Activated CD8-positive, alpha-beta memory T cell treated with anti-CD3 and anti-CD28 coated beads, Interleukin-2, amount 50 U/mL, for 24 hours (primary cell): ENCODE data around the gene DLG3.

Experiments
- DNase-seq: peaks from one replicate; pipeline ENCODE4 v3.0.0-alpha.2; 2020; ENCODE audit errors: extremely low read depth

Gene DLG3

DNA sequence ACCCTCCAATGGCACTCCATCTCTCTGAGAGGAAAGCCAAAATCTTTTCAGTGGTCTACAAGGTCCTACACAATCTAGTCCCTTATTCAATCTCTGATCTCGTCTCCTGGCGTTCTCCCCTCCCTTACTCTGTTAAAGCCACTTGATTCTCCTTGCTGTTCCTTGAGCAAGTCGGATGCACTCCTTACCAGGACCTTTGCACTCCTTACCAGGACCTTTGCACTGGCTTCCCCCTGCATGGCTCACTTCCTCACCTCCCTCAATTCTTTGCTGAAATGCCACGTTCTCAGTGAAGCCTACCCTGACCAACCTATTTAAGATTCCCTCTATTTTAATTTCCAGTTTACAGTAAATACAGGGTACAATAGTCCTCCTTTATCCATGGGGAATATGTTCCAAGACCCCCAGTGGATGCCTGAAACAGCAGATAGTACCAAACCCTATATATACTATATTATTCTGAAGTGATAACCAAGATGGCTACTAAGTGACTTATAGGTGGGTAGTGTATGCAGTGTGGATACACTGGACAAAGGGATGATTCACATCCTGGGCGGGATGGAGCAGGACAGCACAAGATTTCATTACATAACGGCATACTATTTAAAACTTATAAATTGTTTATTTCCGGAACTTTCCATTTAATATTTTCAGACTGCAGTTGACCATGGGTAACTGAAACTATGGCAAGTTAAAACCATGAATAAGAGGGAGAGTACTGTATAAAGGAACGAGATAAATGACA lies 6.5 kb upstream of the DLG3 start:
- DNase-seq: no peak

DNA sequence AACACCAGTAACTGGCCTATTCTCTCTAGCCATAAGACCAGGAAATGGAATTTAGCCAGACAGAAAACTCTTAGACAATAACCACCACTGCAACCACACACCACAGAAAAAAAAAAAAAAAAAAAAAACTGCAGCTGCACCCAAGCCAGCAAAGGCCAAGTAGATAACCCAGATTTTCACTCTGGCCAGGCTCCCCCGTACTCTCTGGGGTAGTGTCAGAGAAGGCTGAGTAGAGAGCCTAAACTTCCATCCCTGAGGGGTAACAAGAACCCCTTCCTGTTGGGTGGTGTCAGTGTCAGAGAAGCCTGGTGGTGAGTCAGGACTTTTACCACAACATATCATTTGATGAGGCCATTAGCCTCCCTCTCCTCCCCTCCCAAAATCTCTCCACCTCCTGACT lies 5.6 kb upstream of the DLG3 start:
- DNase-seq: no peak

DNA sequence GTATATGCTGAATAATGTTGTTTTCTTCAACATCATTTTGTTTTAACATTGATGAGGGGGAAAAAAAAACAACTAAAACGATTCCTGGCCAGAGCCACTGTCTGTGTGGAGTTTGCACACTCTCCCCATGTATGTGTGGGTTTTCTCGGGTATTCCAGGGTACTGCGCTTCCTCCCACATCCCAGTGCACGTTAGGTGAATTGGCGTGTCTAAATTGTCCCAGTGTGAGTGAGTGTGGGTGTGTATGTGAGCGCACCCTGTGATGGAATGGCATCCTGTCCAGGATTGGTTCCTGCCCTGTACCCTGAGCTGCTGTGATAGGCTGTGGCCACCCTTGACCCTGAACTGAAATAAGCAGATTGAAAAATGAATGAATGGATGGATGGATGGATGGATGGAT lies 2.4 kb upstream of the DLG3 start:
- DNase-seq: no peak

- no peak for DNase-seq
Measured at GRCh38 chrX:70444946-70445656, 466 bp downstream of the DLG3 start.

DNA sequence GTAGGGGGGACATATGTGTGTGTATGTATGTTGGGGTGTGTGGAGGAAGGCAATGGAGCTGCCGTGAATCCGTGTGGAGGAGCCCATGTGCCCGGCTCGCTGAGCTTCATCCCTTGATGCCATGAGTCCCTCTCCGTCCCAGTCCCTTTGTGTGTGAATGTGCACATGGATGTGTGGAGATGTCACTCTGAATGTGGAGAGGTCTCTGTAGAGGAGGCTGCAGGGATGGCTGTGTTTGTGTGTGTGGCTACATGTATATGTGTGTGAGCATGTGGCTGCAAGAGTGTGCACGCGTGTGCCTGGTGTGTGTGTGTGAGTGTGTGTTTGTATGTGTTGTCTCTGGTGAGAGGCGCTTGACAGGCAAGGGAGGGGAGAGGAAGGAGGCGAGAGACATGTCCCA lies 1.3 kb downstream of the DLG3 start:
- no peak for DNase-seq

DNA sequence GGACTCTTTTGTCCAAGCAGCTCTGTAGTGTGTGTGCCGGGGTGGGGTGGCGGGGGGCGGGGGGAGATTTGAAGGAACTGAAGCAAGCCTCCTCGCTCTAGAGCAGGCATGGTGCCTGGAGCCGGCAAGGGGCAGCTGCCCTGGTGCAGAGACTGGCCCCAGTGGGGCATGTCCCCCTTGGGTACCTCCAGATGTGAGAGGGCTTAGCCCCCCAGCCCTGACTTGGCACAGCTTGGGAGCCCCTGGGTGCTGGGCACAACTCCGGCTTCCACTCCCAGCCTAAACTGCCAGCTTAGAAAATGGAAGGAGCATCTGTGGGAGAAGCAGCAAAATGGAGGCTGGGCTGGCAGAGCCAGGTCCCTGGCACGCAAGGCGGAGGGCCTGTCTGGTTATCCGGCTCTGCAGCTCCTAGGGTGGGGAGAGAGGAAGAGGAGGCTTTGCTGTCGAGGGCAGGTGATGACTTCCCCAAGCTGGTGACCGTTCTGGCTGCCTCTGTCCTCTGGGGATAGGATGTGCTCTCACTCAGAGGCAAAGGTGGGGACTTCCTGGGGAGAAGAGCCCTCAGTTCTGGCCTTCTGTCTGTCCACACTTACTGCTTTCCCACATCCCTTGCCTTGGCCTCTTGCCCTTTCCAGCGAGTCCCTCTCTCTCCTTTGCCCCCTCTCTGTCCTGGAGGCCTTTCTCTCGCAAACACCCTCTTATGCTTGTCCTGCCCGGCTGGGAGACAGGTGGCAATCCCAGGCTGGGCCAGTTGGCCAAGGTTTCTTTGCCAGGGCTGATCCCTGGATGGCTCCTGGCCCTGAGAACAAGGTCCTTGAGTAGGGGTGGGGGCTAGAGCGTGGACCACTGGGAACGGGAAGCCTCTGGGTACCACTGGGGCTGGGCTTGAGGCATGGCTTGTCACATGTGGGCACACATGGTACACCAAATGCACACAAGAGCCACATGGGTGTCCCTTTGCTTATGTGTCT lies 2.0 kb downstream of the DLG3 start:
- DNase-seq: no peak

DNA sequence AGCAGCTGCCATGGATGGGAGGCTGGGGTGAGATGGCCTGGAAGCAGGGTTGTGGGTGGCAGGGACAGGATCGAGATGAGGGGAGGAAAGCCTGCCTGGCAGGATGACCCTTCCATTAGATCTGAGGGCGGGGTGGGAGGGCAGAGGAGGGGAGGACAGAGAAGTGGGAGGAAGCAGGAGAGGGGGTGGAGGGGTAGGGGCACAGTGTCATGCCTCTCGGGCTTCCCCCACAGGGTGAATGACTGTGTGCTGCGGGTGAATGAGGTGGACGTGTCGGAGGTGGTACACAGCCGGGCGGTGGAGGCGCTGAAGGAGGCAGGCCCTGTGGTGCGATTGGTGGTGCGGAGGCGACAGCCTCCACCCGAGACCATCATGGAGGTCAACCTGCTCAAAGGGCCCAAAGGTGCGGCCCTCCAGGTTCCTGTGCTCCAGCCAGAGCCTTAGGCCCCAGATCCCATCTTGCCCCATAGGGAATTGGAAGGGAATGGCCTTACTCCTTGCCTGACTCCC lies 4.9 kb downstream of the DLG3 start:
- no peak for DNase-seq

DNA sequence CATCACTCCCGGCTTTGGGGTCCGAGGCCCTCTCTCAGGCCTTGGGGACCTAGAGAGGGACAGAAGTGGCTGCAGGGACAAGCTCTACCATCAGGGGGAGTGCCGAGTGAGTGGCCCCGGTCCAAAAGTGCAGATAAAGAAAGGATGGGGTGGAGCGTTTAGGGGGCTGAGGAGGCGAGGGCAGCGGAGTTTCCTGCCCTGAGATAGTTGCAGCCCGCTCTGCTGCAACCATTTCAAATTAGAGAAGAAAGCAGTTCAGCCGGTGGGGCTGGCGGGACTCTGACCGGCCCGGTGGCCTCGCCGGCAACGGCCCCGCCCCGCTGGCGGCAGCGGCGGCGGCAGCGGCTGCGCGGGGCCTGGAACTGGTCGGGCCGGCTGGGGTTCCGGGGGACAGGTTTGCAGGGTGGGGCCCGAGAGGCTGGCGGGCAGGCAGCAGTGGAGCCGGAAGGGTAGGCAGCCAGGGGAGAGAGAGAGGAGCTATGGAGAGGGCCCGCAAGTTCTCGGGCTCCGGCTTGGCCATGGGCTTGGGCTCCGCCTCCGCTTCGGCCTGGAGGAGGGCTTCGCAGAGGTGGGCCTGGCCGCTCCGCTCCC lies 7.6 kb downstream of the DLG3 start:
- no peak for DNase-seq

GRCh38 chrX:70453024-70453618 lies 8.5 kb downstream of the DLG3 start:
- DNase-seq: no peak

- DNase-seq: no peak
Measured at GRCh38 chrX:70454441-70455365, 10.1 kb downstream of the DLG3 start.

DNA sequence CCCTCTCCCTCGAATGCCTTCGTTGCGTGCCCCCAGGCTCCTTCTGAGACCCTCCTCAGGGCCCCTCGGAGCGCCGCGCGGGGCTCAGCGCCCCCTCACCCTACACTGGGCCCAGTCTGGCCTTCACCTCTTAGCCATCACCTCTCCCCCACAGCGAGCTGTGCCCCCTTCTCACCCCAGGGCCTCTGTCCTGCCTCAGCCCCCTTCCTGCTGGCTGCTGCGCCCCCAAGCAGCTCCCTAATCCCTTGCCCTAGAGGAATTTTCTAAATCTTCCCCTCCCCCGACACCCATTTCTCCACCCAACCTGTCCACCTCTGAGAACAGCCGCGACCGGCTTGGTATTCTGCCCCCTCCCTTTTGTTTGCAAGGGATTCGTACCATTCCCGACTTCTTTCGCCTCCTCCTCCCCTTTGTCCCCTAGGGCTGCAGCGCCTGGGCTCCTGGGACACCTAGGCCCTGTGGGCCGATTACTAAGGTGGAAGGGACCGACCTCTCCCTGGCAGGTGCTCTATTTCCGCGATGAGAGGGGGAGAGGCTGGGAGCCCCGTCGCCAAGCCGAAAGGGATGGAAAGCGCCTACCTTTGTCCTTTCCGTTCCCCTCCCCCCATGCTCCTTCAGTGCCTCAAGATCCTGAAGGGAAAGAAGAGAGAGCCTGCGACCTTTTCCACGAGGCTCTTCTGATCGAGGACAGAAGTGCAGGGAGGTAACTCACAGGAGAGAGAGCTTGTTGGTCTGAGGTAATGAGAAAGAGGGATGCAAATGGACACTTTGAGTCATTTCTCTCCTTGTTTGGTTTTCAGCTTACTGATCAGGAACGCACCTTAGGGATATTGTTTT lies 10.9 kb downstream of the DLG3 start:
- no peak for DNase-seq

DNA sequence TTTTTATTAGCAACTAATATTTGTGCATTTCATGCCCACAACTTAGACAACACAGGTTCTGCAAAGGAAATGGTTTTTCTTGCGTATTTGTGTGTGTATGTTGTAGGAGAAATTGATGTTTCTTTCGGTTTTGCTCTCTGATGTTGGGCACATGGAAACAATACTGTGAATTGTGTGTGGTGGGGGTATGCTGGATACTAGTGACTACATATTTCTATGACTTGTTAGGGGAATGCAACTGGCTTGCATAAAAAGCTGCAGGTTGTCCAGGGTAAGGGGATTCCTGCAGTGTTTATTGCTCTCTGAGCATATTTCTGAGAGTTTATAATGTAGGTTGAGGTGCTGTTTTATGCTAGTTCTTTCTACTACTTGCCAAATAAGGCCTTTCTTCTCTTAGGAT lies 11.6 kb downstream of the DLG3 start:
- no peak for DNase-seq

DNA sequence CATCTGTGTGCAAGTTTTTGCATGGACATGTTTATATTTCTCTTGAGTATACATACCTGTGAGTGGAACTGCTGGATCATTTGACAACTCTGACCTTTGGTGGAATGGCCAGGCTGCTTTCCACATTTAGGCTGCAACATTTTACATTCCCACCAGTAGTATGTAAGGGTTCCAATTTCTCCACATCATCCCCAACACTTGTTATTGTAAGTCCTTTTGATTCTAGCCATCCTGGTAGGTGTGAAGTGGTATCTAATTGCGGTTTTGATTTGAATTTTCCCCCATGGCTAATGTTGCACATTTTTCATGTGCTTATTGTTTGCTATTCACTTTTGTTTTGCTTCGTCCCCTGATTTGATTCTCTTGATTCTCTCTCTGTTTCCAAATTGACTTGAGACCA lies 16.4 kb downstream of the DLG3 start:
- no peak for DNase-seq

GRCh38 chrX:70464051-70464450 lies 19.4 kb downstream of the DLG3 start:
- no peak for DNase-seq

- no peak for DNase-seq
Measured at GRCh38 chrX:70466968-70467367, 22.3 kb downstream of the DLG3 start.

- no peak for DNase-seq
Measured at GRCh38 chrX:70468709-70469108, 24.1 kb downstream of the DLG3 start.

DNA sequence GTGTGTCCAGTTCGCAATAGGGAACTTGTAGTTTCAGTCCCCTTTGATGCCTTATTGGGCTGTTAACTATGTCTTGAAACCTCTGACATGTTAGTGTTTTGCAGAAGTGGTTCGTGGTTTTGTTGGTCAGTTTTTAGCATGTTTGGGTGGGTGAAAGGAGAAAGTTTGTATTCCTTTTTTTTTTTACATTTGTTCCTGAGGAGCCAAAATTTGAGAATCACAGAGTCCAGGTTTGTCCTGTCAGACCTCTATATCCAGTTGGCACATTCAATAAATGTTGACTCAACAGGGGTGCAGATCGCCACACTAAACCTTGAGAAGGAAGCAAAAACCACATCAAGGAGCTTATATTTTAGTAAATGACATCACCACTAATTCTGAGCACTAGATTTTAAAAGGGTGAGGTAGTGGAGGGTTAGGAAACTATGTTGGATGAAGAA lies 26.2 kb downstream of the DLG3 start:
- no peak for DNase-seq

DNA sequence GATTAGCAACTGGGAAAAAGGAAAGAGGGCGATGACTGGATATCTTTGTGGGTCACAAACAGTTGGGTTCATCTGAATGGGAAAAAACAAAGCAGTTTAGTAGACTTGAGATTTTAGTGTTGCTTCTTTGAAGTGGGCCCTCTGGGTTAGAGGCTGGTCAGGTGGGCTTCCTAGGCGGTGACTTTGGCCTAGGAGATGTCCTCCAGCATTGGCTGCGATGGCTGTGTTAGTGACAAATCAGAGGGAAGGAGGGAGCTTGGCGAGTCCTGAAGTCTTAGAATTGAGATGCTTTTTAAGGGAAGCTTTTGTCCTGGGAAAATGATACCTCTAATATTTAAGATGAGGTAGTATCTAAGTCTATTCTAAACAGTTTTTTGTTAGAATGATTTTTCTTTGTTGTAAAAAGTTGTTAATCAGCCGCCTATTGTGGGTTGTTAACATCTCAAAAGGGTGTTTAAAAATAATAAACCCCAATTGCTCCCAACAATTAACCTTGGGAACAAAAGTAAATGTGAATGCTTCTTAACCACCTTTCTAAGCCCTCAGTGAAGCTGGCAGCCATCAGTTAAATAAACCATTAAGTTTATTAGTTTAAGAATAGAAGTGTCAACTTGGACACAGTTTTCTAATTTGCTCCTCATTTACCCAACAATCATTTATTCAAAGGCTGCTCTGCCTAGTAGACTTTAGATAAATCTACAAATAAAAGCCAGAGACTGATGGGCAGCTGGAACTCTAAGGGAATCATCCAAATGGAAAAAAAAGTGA lies 31.7 kb downstream of the DLG3 start:
- DNase-seq: no peak
